HepG2 (cell line): ENCODE measurements around the gene WNT3A. TPM values are rescaled to one million over a fixed set of nuclear protein-coding genes. Genes with fewer than 3 reads are reported as not detected.

Source experiments
- E2F1 ChIP-seq: sonication (generic); formaldehyde crosslinking; IDR thresholded peaks from 2 replicates; pipeline ENCODE4 v1.5.0; 2020; ENCODE audit warnings: missing genetic modification reagents
- GFI1 ChIP-seq: sonication (generic); formaldehyde crosslinking; IDR thresholded peaks from 2 replicates; pipeline ENCODE4 v1.5.0; 2020; ENCODE audit warnings: missing genetic modification reagents, mild to moderate bottlenecking, borderline replicate concordance
- MTERF4 ChIP-seq: sonication (generic); formaldehyde crosslinking; IDR thresholded peaks from 2 replicates; pipeline ENCODE4 v1.8.0; 2023; ENCODE audit warnings: mild to moderate bottlenecking, missing genetic modification reagents
- MYC ChIP-seq: sonication (generic); formaldehyde crosslinking; IDR thresholded peaks from 2 replicates; pipeline ENCODE4 v1.9.0; 2021; ENCODE audit warnings: missing genetic modification reagents, borderline replicate concordance
- NONO ChIP-seq, 2 experiments: fragments of 450-650 bp in 1 of 2; sonication (generic) in 1 of 2; formaldehyde crosslinking in 1 of 2; IDR thresholded peaks in 1 of 2; conservative IDR thresholded peaks in 1 of 2; 2 replicates each; pipeline versions ENCODE4 v1.6.1 to v1.8.0; 2017 to 2022; ENCODE audit warnings: mild to moderate bottlenecking in 1 of 2, missing genetic modification reagents in 1 of 2, moderate library complexity in 1 of 2
- YEATS4 ChIP-seq: sonication (generic); formaldehyde crosslinking; IDR thresholded peaks from 2 replicates; pipeline ENCODE4 v1.4.0; 2020; ENCODE audit warnings: missing genetic modification reagents, borderline replicate concordance
- ZC3H13 ChIP-seq: sonication (generic); formaldehyde crosslinking; IDR thresholded peaks from 2 replicates; pipeline ENCODE4 v1.8.1; 2023; ENCODE audit warnings: mild to moderate bottlenecking, missing genetic modification reagents, moderate library complexity
- ZNF225 ChIP-seq: sonication (generic); formaldehyde crosslinking; IDR thresholded peaks from 2 replicates; pipeline ENCODE4 v1.4.0; 2020; ENCODE audit warnings: mild to moderate bottlenecking, missing genetic modification reagents
- ZNF383 ChIP-seq: sonication (generic); formaldehyde crosslinking; IDR thresholded peaks from 2 replicates; pipeline ENCODE4 v1.4.0; 2020; ENCODE audit warnings: missing genetic modification reagents, mild to moderate bottlenecking, borderline replicate concordance
- ZNF446 ChIP-seq: sonication (generic); formaldehyde crosslinking; IDR thresholded peaks from 2 replicates; pipeline ENCODE4 v1.5.0; 2020; ENCODE audit warnings: mild to moderate bottlenecking, missing genetic modification reagents
- ZNF572 ChIP-seq: sonication (generic); formaldehyde crosslinking; IDR thresholded peaks from 2 replicates; pipeline ENCODE4 v1.5.1; 2020; ENCODE audit warnings: mild to moderate bottlenecking, missing genetic modification reagents
- ZNF580 ChIP-seq: IDR thresholded peaks from 2 replicates; pipeline ENCODE4 v1.6.1; 2016; ENCODE audit warnings: low read depth, borderline replicate concordance
- ZNF687 ChIP-seq: sonication (generic); formaldehyde crosslinking; IDR thresholded peaks from 2 replicates; pipeline ENCODE4 v1.5.1; 2020; ENCODE audit warnings: mild to moderate bottlenecking, missing genetic modification reagents, moderate library complexity
- ZNF710 ChIP-seq: sonication (generic); formaldehyde crosslinking; IDR thresholded peaks from 2 replicates; pipeline ENCODE4 v1.5.0; 2020; ENCODE audit warnings: mild to moderate bottlenecking, missing genetic modification reagents, borderline replicate concordance
- ZNF800 ChIP-seq: sonication (generic); formaldehyde crosslinking; IDR thresholded peaks from 2 replicates; pipeline ENCODE4 v1.4.0; 2020; ENCODE audit warnings: missing genetic modification reagents
- ZNF891 ChIP-seq: sonication (generic); formaldehyde crosslinking; IDR thresholded peaks from 2 replicates; pipeline ENCODE4 v1.5.0; 2020; ENCODE audit warnings: mild to moderate bottlenecking, missing genetic modification reagents
- ZSCAN20 ChIP-seq: sonication (generic); formaldehyde crosslinking; IDR thresholded peaks from 2 replicates; pipeline ENCODE4 v1.4.0; 2020; ENCODE audit warnings: missing genetic modification reagents, mild to moderate bottlenecking, borderline replicate concordance
- polyA plus RNA-seq, 8 experiments: library from polyadenylated mRNA; depleted of rRNA in 3 of 8; stranded (reverse) in 7 of 8; unstranded in 1 of 8; fragments of >200 nt; fragmentation: Illumina TruSeq in 4 of 8; extraction: Trizol in 4 of 8; gene quantifications; 2 replicates each; pipeline versions ENCODE4 v1.2.1 to v1.2.3, GENCODE V29; 2011 to 2016; ENCODE audit warnings: low read depth in 4 of 8, missing spikeins in 1 of 8, mixed read lengths in 1 of 8; ENCODE audit not compliant: insufficient read depth in 1 of 8
- total RNA-seq, 5 experiments: library from RNA; depleted of rRNA; stranded (reverse); fragments of >200 nt; fragmentation: Illumina TruSeq; extraction: Trizol; gene quantifications; 2 replicates each; pipeline ENCODE4 v1.2.3, GENCODE V29; 2016; ENCODE audit warnings: low read depth in 1 of 5

The WNT3A gene
- total and polyA plus RNA-seq, 2 of the 13 experiments (the other 11 are each of a cell fraction or from before 2014, with no cell fraction given), result not detected

GRCh38 chr1:228082214-228082917 is 75.6 kb downstream of the WNT3A start, which contains the start of gene ARF1 (continued):
- TF ChIP-seq ZNF687 (CRISPR knock-in tag) (peak; percentile 89), ZNF446 (peak; percentile 56; the same call in 1 of the 2 replicates), ZNF225 (CRISPR knock-in tag) (no peak), ZNF572 (CRISPR knock-in tag) (no peak), YEATS4 (peak; percentile 98), ZNF891 (0 out of 2 replicates have a peak, but pooled peaks have one; percentile 1), MTERF4 (peak; percentile 44), ZC3H13 (CRISPR knock-in tag) (peak; percentile 94), ZNF580 (CRISPR knock-in tag) (peak; percentile 41; the same call in 1 of the 2 replicates), ZNF800 (CRISPR knock-in tag) (peak; percentile 65; the same call in 1 of the 2 replicates), ZSCAN20 (CRISPR knock-in tag) (0 out of 2 replicates have a peak, but pooled peaks have one; percentile 43), NONO (IDR thresholded peaks at IDR 0.05) (no peak), NONO (CRISPR knock-in tag; conservative IDR thresholded peaks at IDR 0.05) (peak; percentile 76), GFI1 (CRISPR knock-in tag) (peak; percentile 40; the same call in 1 of the 2 replicates), MYC (CRISPR knock-in tag) (peak; percentile 73), ZNF383 (CRISPR knock-in tag) (no peak), E2F1 (peak; percentile 57; the same call in 1 of the 2 replicates), ZNF710 (0 out of 2 replicates have a peak, but pooled peaks have one; percentile 59)
